SKM-1 treated with dmso at 0.1 percent for 144 hours (cell line): ENCODE data around the gene NOL7.

Experiments used
- DNase-seq: peaks from one replicate; lab custom pipeline; 2025; ENCODE audit not compliant: unreplicated experiment; lab: John Stamatoyannopoulos, UW

The NOL7 gene

GRCh38 chr6:13593720-13594119, 21.4 kb upstream of the NOL7 start:
- DNase-seq: no peak

DNA sequence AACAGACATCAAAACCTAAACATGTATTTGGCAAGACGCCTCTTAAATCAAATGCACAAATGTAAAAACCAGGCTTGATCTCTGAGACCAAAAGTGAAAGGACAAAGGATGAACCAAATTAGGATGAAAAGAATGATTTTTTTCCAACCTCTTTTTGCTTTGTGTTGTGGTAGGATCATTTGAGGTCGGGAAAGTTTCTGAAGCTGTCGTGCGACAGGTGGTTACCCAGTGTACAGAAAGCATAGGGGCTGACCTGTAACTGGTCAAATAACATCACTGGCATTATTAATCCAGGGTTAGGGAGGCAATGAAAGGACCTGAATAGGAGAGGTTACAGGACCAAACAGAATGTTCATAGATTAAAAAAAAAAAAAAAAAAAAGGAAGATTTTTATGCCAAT, 18.1 kb upstream of the NOL7 start:
- DNase-seq: no peak

DNA sequence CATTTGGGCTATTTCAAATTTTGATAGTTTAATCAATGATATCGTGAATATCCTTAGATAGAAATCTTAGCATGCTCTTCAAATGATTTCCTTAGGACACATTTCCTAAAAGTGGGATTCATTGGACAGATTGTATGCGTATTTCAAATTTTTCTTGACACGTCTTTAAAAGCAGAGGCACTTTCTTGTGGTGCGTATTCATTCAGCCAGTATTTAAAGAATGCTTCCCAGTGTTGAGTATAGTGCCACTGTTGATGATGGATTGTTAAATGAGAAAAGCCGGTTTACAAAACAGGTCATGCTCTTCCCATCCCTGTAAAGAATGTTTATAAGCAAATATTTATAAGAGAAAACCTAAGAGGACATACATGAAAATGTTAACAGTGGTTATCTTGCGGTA, 15.1 kb upstream of the NOL7 start:
- DNase-seq: no peak

- DNase-seq: no peak
Observed at GRCh38 chr6:13604135-13604534, 11.0 kb upstream of the NOL7 start.

GRCh38 chr6:13604546-13605416, 10.4 kb upstream of the NOL7 start:
- no peak for DNase-seq

DNA sequence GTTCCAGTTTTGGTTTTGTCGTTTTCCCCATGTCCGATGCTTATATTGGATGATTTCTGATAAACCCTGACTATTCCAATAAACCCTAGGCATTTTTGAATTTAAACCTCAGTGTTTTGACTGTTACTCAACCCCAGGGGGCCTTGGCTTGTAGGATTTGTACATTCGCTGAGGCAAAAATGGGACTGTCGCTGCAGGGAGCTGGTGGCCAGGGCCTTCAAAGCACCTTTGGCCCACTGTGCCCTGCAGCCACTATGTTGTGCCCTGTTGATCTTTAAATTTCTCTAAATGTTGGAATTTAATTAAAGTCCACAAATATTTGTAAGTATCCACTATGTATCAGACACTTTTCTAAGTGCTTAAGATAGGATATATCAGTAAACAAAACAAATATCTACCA, 9.5 kb upstream of the NOL7 start:
- DNase-seq: no peak

- no peak for DNase-seq
Observed at GRCh38 chr6:13611715-13612114, 3.4 kb upstream of the NOL7 start.

GRCh38 chr6:13613029-13613594, 2.0 kb upstream of the NOL7 start:
- no peak for DNase-seq

DNA sequence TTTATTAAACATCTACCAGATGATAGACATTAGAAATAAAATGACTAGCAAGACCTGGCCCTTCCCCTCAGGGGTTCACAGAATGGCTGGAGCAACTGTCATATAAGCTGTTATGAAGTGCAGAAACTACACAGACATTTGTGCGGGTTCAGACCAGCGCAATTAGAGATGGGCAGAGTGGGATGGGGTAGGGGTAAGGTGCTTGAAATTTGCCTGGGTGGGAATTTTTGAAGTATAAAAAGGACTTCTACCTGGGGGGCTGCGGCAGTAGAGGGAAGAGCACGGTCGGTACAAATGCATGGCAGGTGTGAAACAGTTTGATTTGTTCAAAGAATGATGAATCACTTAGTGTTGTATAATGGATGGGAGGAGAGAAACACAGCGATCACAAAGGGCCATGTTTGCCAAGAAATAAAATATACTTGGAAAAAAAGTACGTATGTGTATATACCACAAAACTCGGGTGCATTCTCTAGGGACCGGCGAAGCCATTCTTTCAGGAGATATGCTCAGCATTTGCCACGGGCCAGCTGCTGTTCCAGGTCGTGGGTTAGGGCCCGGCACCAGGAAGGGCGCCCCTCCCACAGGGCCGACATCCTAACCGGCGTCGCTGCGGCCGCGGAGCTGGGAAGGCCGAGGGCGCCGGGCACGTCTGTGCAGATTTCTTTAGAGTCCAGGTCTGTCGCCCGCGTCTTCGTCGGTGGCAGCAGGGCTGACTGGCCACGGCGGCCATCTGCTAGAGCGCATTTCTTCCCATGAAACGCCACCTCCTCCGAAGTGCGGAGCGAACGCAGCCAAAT, 809 bp upstream of the NOL7 start:
- DNase-seq: peak; percentile 37

DNA sequence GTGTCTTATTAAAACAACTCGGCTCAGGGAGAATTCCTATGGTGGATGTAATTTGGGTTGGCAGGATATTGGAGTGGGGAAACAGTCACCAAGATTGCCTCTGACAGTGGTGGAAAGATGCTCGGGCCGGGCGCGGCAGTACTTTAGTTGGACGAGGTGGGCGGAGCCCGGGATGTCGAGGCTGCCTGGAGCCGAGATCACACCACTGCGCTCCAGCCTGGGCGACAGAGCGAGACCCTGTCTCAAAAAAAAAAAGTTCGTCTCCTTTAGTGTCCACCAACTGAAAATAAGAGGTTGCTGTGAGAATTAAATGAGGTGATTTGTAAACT, 621 bp downstream of the NOL7 start:
- no peak for DNase-seq

DNA sequence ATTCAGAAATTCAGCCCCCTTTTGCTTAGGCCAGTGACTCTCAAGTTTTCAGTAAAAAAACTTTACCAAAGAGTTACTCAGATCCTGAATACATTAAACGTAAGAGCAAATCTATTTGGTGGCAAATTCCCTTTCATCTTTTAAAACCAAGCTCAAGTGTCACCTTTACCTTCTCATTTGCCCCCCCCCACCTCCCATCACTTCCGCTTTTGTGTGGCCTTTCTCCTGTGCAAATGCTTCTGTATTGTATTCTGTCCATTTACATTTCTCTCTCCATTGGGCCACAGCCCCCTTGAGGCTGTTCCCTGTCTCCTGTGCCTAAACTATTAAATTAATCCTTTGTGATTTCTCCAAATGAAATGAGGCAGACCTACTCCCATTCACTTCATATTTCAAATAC, 1.9 kb downstream of the NOL7 start:
- no peak for DNase-seq

GRCh38 chr6:13624871-13625288, 9.7 kb downstream of the NOL7 start:
- DNase-seq: peak; percentile 43

DNA sequence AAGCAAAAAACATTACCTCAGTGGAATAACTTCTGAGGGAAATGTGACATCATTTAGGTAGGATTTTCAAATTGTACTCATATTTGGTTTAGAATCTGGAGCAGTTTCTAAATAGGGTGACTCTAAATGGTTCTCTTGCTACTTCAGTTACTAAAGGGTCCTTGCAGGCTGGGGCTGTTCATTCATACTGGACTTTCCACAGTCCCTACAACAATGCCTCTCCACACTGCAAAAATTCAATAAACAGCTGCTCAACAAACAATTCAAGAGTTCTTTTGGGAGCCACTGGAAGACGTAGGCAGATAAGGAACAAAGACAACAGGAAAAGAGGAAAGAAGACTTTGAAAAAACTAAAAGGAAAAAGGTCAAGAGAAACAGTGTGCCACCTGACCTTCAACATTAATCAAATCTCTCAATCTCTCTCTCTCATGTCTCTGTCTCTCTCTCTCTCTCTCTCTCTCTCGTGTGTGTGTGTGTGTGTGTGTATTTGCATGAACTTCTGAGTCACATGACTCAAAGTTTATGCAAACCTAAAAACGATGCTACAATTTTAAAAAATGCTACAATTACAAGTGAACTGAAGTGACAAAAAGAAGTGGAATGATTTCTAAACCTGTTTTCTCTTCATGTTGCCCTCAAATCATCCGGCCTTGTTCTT, 14.5 kb downstream of the NOL7 start:
- no peak for DNase-seq

DNA sequence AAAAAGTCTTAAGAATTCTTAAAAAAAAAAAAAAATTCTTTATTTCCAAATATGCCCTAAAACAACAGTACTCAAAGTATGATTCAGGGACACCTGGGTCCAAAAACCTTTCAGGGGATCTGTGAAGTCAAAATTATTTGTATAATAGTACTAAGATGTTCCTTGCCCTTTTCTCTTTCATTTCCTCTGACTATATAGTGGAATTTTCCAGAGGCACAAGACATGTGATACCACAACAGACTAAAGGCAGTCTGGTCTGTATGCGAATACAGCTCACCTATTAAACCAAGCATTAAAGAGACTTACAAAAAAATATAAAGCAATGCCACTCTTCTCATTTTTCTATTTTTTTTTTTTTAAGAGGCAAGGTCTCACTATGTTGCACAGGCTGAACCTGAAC, 15.4 kb downstream of the NOL7 start:
- DNase-seq: no peak

GRCh38 chr6:13633343-13633742, 18.2 kb downstream of the NOL7 start:
- DNase-seq: no peak

DNA sequence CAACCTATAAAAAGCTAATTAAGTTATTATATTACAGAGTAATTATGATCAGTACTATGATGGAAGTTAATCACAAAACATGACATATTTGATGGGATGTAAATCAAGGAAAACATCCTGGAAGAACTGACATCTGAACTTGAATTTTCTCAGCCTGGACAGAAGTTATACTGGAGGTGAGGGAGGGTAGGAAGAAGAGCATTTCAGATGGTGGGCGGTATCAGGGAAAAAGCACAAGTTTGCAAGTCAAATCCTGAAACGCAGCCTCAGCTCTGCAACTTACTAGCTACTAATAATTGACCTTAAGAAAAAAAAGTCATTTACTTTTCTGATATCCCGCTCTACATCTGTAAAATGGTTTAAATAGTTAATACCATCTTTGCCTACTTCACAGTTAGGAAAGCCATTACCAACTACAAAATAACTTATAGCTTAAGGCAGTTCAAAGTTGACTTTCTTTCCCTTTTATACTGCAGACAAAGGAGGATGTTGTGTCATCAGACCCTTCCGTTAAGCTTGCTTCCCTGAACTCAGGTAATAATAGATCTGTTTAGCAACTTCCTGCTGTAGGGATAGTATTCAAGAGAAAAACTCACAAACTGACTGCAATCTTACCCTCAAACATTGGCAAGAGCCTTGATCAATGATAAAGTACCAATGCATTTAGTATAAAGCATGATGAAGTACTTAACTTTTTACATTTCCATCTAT, 21.0 kb downstream of the NOL7 start:
- peak; percentile 82 for DNase-seq

DNA sequence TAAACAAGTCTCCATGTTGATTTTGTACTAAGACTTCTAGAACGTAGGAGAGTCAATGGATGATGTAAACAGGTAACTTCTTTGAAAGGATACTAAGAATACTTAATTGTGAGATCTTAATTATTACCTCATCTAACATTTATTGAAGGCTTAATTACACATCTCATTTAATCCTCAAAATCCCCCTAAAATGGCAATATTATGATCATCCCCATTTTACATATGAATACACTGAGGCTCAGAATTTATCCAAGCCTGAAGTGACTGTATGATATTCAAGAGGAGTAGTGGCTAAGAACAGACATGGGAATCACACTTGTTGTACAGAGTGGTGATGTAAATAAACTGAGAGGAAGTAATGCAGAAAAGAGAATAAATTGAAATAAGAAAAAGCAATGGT, 22.9 kb downstream of the NOL7 start:
- DNase-seq: no peak

DNA sequence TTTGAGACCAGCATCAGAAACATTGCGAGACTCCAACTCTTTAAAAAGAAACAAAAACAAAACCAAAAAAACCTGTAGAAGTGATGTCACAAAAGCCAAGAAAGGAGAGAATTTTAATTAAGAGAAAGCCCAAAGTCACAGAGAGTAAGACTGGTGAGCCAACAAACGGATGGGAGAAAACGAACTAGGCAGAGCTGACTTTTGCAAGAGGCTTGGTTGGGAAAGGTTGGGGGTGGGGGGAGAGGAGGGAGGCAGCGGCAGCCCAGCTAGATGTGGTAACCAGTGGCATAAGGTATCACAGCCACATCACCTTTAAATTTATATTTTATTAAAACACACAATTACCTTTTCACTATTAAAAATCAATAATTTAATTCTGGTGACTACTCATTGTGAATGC, 23.5 kb downstream of the NOL7 start:
- peak; percentile 77 for DNase-seq

DNA sequence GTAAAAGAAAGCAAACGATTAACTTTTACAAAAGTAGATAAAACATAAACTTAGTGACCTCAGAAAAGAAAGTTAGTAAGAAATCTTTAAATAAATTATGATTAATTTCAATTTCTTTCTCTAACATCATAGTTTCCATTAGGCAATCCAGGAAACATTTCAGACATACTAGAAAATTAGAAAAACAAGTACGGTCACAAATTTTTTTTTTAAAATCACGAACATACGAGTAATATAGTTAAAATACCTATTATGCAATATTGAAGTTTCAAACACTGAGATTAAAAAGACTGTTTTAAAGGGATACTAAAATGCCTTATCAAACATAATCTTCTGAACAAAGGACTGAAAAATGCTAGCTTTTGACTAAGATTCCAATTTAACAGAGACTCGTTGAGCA, 26.2 kb downstream of the NOL7 start:
- no peak for DNase-seq

- no peak for DNase-seq
Observed at GRCh38 chr6:13643125-13643524, 28.0 kb downstream of the NOL7 start.

DNA sequence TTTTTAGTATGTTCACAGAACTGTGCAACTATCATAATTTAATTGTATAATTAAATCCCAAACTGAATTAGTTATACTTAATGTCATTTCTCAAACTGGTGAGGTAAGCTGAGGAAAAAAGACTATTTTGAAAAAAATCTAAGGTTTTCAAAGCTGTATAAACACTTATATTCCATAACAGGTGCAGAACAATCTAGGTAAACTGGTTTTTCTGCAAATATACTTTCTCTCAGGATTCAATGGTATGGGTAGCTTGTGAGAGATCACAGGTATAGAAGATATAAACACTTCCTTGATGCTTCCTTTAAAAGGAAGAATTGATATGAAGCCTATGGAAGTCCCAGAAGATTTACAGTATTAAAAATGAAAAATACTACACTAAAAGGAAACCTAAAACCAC, 33.7 kb downstream of the NOL7 start:
- DNase-seq: no peak
